GM08714 (cell line): ENCODE results near the gene ADAMTS18.
"Not testable (repeated sequence)": the region's sequence is repeated elsewhere in the genome, so short reads cannot be mapped to it uniquely, and the experiment has no call there.

ENCODE experiments used
- H3K4me3 ChIP-seq: fragments of 200-500 bp; sonication (Bioruptor generic); 2 replicates; pipeline ENCODE4 v1.5.1; 2014; ENCODE audit warnings: mild to moderate bottlenecking, low read length, inconsistent platforms
- ZNF274 ChIP-seq: IDR thresholded peaks from 2 replicates; pipeline ENCODE4 v1.6.1; 2012; ENCODE audit warnings: mild to moderate bottlenecking, low read depth, low read length

Gene ADAMTS18

GRCh38 chr16:77434530-77435271 is at the start of gene ADAMTS18:
Gene ADAMTS18 (minus strand): TSS chr16:77435034. CDS start chr16:77434695, 339 bp downstream.
- no peak within 1 kb of the TSS for H3K4me3 ChIP-seq

GRCh38 chr16:77480681-77481315 is 46.0 kb upstream of the ADAMTS18 start:
- H3K4me3 ChIP-seq: no peak overlapping the region
- no peak for TF ChIP-seq ZNF274

More at GRCh38 chr16:77434530-77435271, at the start of gene ADAMTS18:
- TF ChIP-seq ZNF274: no peak

- H3K4me3 ChIP-seq: no peak overlapping the region
- TF ChIP-seq ZNF274: no peak
Measured at GRCh38 chr16:77472262-77472661, 37.4 kb upstream of the ADAMTS18 start.

- no peak overlapping the region for H3K4me3 ChIP-seq
- TF ChIP-seq ZNF274: no peak
Measured at GRCh38 chr16:77470851-77471250, 36.0 kb upstream of the ADAMTS18 start.

GRCh38 chr16:77469634-77470033 is 34.8 kb upstream of the ADAMTS18 start:
- H3K4me3 ChIP-seq: no peak overlapping the region
- TF ChIP-seq ZNF274: no peak

- no peak overlapping the region for H3K4me3 ChIP-seq
- no peak for TF ChIP-seq ZNF274
Measured at GRCh38 chr16:77468831-77469230, 34.0 kb upstream of the ADAMTS18 start.

- TF ChIP-seq ZNF274: no peak
Measured at GRCh38 chr16:77467821-77468335, 33.0 kb upstream of the ADAMTS18 start.

GRCh38 chr16:77463659-77464058 is 28.8 kb upstream of the ADAMTS18 start:
- not testable (repeated sequence) for H3K4me3 ChIP-seq

More at GRCh38 chr16:77467821-77468335, 33.0 kb upstream of the ADAMTS18 start:
- no peak overlapping the region for H3K4me3 ChIP-seq

GRCh38 chr16:77462894-77463293 is 28.1 kb upstream of the ADAMTS18 start:
- no peak overlapping the region for H3K4me3 ChIP-seq
- TF ChIP-seq ZNF274: no peak

- no peak for TF ChIP-seq ZNF274
Measured at GRCh38 chr16:77459534-77460254, 24.9 kb upstream of the ADAMTS18 start.

GRCh38 chr16:77457046-77457445 is 22.2 kb upstream of the ADAMTS18 start:
- no peak for TF ChIP-seq ZNF274
- no peak overlapping the region for H3K4me3 ChIP-seq

More at GRCh38 chr16:77459534-77460254, 24.9 kb upstream of the ADAMTS18 start:
- no peak overlapping the region for H3K4me3 ChIP-seq

GRCh38 chr16:77452243-77452642 is 17.4 kb upstream of the ADAMTS18 start:
- H3K4me3 ChIP-seq: no peak overlapping the region
- TF ChIP-seq ZNF274: no peak

GRCh38 chr16:77450790-77451487 is 16.1 kb upstream of the ADAMTS18 start:
- no peak for TF ChIP-seq ZNF274
- no peak overlapping the region for H3K4me3 ChIP-seq

- H3K4me3 ChIP-seq: no peak overlapping the region
- no peak for TF ChIP-seq ZNF274
Measured at GRCh38 chr16:77449208-77449607, 14.4 kb upstream of the ADAMTS18 start.

- no peak for TF ChIP-seq ZNF274
- H3K4me3 ChIP-seq: no peak overlapping the region
Measured at GRCh38 chr16:77445324-77445723, 10.5 kb upstream of the ADAMTS18 start.
